ENCODE measurements around the gene AP1B1.
"Not testable (repeated sequence)": the region's sequence is repeated elsewhere in the genome, so short reads cannot be mapped to it uniquely, and the experiment has no call there.

AP1B1 gene

GRCh38 chr22:29345932-29346331 is 42.4 kb downstream of the AP1B1 start:
- POLR2A ChIA-PET = interaction anchor here (0.6 kb wide), 1 partner anchor 226 kb away, joined by 4 read pairs; no protein-coding TSS in a partner anchor

DNA sequence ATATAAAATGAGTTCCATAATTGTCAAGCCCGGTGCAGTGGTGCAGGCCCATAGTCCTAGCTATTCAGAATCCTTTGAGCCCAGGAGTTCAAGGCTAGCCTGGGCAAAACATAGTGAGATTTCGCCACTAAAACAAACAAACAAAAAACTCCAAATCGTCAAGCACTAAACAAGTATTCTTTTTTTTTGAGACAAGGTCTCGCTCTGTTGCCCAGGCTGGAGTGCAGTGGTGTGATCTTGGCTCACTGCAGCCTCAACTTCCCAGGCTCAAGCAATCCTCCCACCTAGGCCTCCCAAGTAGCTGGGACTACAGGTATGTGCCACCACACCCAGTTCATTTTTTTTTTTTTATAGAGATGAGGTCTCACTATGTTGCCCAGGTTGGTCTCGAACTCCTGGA is 43.5 kb downstream of the AP1B1 start:
- DNase-seq (ENCODE audit: extremely low spot score); POLR2A ChIA-PET; CTCF ChIA-PET: not testable (repeated sequence)

More at GRCh38 chr22:29345932-29346331, 42.4 kb downstream of the AP1B1 start:
- CTCF ChIA-PET = interaction anchor here (1.7 kb wide), 1 partner anchor 14 kb away, joined by 4 read pairs; no protein-coding TSS in a partner anchor
- DNase-seq (ENCODE audit: extremely low spot score) = no peak
- TF ChIP-seq, protein P1, sequence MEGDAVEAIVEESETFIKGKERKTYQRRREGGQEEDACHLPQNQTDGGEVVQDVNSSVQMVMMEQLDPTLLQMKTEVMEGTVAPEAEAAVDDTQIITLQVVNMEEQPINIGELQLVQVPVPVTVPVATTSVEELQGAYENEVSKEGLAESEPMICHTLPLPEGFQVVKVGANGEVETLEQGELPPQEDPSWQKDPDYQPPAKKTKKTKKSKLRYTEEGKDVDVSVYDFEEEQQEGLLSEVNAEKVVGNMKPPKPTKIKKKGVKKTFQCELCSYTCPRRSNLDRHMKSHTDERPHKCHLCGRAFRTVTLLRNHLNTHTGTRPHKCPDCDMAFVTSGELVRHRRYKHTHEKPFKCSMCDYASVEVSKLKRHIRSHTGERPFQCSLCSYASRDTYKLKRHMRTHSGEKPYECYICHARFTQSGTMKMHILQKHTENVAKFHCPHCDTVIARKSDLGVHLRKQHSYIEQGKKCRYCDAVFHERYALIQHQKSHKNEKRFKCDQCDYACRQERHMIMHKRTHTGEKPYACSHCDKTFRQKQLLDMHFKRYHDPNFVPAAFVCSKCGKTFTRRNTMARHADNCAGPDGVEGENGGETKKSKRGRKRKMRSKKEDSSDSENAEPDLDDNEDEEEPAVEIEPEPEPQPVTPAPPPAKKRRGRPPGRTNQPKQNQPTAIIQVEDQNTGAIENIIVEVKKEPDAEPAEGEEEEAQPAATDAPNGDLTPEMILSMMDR (IDR thresholded peaks at IDR 0.05; ENCODE audit: control extremely low read depth, extremely low read depth, low read depth, missing control alignments) = no peak

GRCh38 chr22:29344137-29344536 is 44.2 kb downstream of the AP1B1 start:
- TF ChIP-seq, protein P1 (IDR thresholded peaks at IDR 0.05; ENCODE audit: control extremely low read depth, extremely low read depth, low read depth, missing control alignments) = no peak
- ChIA-PET POLR2A (no interaction called here), CTCF (no interaction called here)
- no peak for DNase-seq (ENCODE audit: extremely low spot score)

DNA sequence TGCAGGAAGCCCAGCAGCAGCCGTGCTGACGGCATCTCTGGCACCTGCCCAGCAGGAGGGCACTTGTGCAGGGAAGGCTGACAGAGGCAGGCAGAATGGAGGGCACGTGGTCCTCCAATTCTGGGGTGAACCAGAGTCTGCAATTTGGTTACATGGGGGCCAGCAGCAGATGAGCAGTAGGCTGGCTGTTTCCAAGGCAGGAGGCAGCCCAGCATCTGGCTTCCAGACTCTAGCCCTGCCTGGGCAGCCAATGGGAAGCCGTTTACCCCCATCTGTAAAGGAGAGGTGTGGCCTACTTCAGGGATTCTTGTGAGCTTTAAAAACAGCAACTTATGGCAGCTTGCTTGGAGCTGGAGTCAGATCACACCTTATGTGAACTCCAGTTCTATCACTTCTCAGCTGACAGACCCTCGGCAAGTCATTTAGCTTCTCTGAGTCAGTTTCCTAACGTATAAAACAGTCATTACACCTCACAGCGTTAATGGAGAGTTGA is 45.0 kb downstream of the AP1B1 start:
- TF ChIP-seq, protein P1 (IDR thresholded peaks at IDR 0.05; ENCODE audit: control extremely low read depth, extremely low read depth, low read depth, missing control alignments) = no peak
- CTCF ChIA-PET = interaction anchor here (1.1 to 1.4 kb wide), 2 partner anchors 11 to 16 kb away, joined by 3 to 5 read pairs; no protein-coding TSS in a partner anchor
- POLR2A ChIA-PET = no interaction called here
- DNase-seq (ENCODE audit: extremely low spot score) = no peak

DNA sequence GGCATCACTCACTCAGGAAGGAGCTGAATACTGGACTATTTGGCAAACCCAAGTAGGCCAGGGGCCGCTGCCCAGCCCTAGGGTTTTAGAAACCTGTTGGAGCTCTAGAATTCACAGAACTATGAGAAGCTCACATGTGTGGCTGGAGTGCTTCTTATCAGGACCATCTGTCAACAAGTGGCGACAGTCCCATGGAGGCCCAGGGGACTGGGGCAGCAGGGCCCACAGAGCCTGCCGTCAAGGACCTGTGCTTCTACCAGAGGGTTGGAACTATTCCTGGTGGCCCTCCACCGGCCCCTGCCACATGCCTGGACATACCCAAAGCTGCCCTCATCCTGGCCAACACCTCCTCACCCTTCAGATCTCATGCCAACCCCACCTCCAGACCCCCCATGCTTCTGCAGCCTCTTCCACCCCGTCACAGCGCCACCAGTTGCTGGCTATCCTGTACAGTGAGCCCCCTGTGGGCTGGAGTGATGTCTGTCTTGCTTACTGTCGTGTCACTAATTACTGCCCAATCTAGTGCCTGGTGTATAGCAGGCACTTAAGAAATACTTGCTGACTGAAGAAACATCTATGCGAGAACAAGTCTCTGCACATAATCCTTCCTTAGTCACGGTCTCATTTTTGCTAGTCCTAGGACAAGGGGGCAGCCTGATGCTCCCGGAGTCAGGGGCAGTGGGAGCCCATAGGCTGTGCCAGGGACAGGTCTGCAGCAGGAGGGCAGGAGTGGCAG is 45.6 kb downstream of the AP1B1 start:
- TF ChIP-seq, protein P1 (IDR thresholded peaks at IDR 0.05; ENCODE audit: control extremely low read depth, extremely low read depth, low read depth, missing control alignments) = no peak
- ChIA-PET POLR2A (no interaction called here), CTCF (interaction anchor here (1.1 to 1.4 kb wide), 2 partner anchors 11 to 17 kb away, joined by 3 to 5 read pairs; no protein-coding TSS in a partner anchor)
- no peak for DNase-seq (ENCODE audit: extremely low spot score)

DNA sequence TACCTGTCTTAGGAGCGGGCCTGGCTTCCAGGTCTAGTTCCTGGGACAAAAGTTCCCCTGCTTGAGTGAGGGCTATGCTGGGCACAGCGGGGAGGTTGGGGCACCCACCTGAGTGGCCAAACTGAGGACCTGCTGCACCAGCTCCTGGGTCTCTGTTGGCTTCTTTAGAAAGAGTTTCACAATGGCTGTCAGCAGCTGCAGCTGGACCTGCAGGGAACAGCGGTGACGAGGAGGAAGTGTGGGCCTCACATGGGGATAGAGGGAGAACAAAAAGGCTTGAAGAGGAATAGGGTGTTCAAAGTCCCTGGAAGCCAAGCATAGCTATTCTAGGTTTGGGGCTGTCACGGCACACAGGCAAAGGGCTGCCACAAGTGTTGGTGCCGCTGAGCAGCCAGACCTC is 46.2 kb downstream of the AP1B1 start:
- TF ChIP-seq, protein P1 (IDR thresholded peaks at IDR 0.05; ENCODE audit: control extremely low read depth, extremely low read depth, low read depth, missing control alignments) = no peak
- DNase-seq (ENCODE audit: extremely low spot score) = no peak
- CTCF ChIA-PET = interaction anchor here (1.4 kb wide), 1 partner anchor 12 kb away, joined by 5 read pairs; no protein-coding TSS in a partner anchor
- POLR2A ChIA-PET = no interaction called here

DNA sequence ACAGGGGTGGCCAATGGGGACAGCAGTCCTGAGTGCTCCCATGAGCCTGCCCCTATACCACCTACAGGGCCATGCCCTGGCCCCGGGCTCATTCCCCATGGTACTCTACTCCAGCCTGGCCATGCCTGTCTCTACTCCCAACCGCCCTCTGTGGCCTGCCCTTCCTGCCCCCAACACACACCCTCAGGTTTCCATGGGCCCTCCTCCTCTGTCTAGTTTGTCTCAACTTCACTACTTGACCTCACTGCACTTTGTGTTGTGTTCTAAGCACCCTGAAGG is 46.6 kb downstream of the AP1B1 start:
- CTCF ChIA-PET = no interaction called here
- POLR2A ChIA-PET = no interaction called here
- TF ChIP-seq, protein P1 (IDR thresholded peaks at IDR 0.05; ENCODE audit: control extremely low read depth, extremely low read depth, low read depth, missing control alignments) = no peak
- DNase-seq (ENCODE audit: extremely low spot score) = no peak

Measured in GM10248 (cell line).